ENCODE data around the gene ITGA5. TPM values are rescaled to one million over a fixed set of nuclear protein-coding genes. Genes with fewer than 3 reads are reported as not detected.

ITGA5 gene
- total and polyA plus RNA-seq, 9 of the 15 experiments (the other 6 are each of a cell fraction or from before 2014, with no cell fraction given): 9.1 to 82.1 (median 47.4) TPM

DNA sequence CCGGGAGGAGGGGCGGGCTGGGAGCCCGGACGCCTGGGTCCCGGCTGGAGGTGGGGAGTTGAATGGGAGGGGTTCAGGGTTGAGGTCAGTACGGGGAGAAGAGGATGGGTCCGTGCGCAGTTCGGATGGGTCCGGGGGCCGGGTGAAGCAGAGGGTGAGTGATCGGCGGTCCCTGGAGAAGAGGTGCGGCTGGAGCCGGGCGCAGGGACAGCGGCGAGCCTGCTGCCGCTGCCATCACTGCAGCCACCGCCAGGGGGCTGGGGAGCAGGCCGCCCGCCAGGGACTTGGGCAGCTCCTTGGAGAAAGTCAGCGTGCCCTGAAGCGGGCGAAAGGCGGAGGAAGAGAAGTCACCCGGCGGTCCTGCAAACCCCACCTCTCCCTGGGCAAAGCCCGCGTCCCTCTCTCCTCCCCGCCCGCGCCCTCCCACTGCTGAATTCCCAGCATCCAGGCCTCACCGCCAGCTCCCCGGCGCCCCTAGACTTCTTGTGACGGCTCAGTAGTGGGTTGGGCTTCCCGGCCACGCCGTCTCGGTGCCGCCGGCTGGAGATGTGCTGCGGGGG lies 48.8 kb downstream of the ITGA5 start (continued):
- TF ChIP-seq, protein P1, sequence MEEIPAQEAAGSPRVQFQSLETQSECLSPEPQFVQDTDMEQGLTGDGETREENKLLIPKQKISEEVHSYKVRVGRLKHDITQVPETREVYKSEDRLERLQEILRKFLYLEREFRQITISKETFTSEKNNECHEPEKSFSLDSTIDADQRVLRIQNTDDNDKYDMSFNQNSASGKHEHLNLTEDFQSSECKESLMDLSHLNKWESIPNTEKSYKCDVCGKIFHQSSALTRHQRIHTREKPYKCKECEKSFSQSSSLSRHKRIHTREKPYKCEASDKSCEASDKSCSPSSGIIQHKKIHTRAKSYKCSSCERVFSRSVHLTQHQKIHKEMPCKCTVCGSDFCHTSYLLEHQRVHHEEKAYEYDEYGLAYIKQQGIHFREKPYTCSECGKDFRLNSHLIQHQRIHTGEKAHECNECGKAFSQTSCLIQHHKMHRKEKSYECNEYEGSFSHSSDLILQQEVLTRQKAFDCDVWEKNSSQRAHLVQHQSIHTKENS (CRISPR knock-in tag; IDR thresholded peaks at IDR 0.05): no peak
- TF ChIP-seq, protein P2, sequence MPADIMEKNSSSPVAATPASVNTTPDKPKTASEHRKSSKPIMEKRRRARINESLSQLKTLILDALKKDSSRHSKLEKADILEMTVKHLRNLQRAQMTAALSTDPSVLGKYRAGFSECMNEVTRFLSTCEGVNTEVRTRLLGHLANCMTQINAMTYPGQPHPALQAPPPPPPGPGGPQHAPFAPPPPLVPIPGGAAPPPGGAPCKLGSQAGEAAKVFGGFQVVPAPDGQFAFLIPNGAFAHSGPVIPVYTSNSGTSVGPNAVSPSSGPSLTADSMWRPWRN (IDR thresholded peaks at IDR 0.05; ENCODE audit: low read depth): no peak
- TF ChIP-seq KLF16 (IDR thresholded peaks at IDR 0.05) (no peak), IFI16 (CRISPR knock-in tag; IDR thresholded peaks at IDR 0.05) (no peak), ASH1L (IDR thresholded peaks at IDR 0.05; ENCODE audit: borderline replicate concordance, low read depth, partially characterized antibody) (no peak), EZH2 (IDR thresholded peaks at IDR 0.05; ENCODE audit: borderline replicate concordance, low read depth, low read length) (no peak), PTBP1 (IDR thresholded peaks at IDR 0.05; ENCODE audit: low read depth, low read length) (no peak), SRSF7 (optimal IDR thresholded peaks at IDR 0.05; ENCODE audit: low read depth, low read length) (no peak), ZFPM2 (CRISPR knock-in tag; IDR thresholded peaks at IDR 0.05) (no peak), ZKSCAN3 (CRISPR knock-in tag; IDR thresholded peaks at IDR 0.05) (no peak), ZC3H8 (IDR thresholded peaks at IDR 0.05) (no peak), LARP7 (IDR thresholded peaks at IDR 0.05) (no peak), PTTG1 (tag; IDR thresholded peaks at IDR 0.05; ENCODE audit: low read depth) (no peak), ELF4 (CRISPR knock-in tag; IDR thresholded peaks at IDR 0.05) (no peak), ZNF143 (CRISPR knock-in tag; IDR thresholded peaks at IDR 0.05) (no peak), ZNF551 (CRISPR knock-in tag; IDR thresholded peaks at IDR 0.05) (no peak), ZNF57 (CRISPR knock-in tag; IDR thresholded peaks at IDR 0.05) (no peak), SRSF1 (IDR thresholded peaks at IDR 0.05; ENCODE audit: low read depth, low read length) (no peak), FOXJ3 (CRISPR knock-in tag; IDR thresholded peaks at IDR 0.05) (no peak), CTBP1 (IDR thresholded peaks at IDR 0.05; ENCODE audit: borderline replicate concordance) (peak; percentile 40; the same call in 1 of the 2 replicates), MYC (IDR thresholded peaks at IDR 0.05; ENCODE audit: low read depth, low read length) (peak; percentile 69; the same call in 1 of the 2 replicates), MYC (CRISPR knock-in tag; IDR thresholded peaks at IDR 0.05; ENCODE audit: borderline replicate concordance, low read depth) (no peak), ZNF224 (CRISPR knock-in tag; IDR thresholded peaks at IDR 0.05) (no peak), SMAD4 (CRISPR knock-in tag; conservative IDR thresholded peaks at IDR 0.05) (peak; percentile 78; the same call in 1 of the 2 replicates), MYNN (IDR thresholded peaks at IDR 0.05) (peak; percentile 65; the same call in 1 of the 2 replicates), MYNN (CRISPR knock-in tag; IDR thresholded peaks at IDR 0.05) (no peak)
- TF ChIP-seq, protein P3, sequence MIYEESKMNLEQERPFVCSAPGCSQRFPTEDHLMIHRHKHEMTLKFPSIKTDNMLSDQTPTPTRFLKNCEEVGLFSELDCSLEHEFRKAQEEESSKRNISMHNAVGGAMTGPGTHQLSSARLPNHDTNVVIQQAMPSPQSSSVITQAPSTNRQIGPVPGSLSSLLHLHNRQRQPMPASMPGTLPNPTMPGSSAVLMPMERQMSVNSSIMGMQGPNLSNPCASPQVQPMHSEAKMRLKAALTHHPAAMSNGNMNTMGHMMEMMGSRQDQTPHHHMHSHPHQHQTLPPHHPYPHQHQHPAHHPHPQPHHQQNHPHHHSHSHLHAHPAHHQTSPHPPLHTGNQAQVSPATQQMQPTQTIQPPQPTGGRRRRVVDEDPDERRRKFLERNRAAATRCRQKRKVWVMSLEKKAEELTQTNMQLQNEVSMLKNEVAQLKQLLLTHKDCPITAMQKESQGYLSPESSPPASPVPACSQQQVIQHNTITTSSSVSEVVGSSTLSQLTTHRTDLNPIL (CRISPR knock-in tag; IDR thresholded peaks at IDR 0.05): no peak
- TF ChIP-seq, protein P4, sequence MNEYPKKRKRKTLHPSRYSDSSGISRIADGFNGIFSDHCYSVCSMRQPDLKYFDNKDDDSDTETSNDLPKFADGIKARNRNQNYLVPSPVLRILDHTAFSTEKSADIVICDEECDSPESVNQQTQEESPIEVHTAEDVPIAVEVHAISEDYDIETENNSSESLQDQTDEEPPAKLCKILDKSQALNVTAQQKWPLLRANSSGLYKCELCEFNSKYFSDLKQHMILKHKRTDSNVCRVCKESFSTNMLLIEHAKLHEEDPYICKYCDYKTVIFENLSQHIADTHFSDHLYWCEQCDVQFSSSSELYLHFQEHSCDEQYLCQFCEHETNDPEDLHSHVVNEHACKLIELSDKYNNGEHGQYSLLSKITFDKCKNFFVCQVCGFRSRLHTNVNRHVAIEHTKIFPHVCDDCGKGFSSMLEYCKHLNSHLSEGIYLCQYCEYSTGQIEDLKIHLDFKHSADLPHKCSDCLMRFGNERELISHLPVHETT (CRISPR knock-in tag; conservative IDR thresholded peaks at IDR 0.05 in 1 of 2, IDR thresholded peaks at IDR 0.05 in 1 of 2): no peak
